Testis (tissue), 2 donors: ENCODE results near the gene COL12A1.

Source experiments
- POLR2A ChIP-seq: fragments of 450-650 bp; IDR thresholded peaks from one replicate; pipeline ENCODE4 v1.6.1; 2017; ENCODE audit warnings: antibody characterized with exemption, mild to moderate bottlenecking, moderate library complexity
- TF ChIP-seq, protein P1 (sequence below), 3 experiments: fragments of 450-650 bp in 2 of 3; fragments of 200-600 bp in 1 of 3; sonication (generic) in 1 of 3; IDR thresholded peaks; one replicate each; pipeline ENCODE4 v1.5.1; 2016 to 2019; ENCODE audit warnings: antibody characterized with exemption in 3 of 3, mild to moderate bottlenecking in 2 of 3, moderate library complexity in 1 of 3

DNA sequence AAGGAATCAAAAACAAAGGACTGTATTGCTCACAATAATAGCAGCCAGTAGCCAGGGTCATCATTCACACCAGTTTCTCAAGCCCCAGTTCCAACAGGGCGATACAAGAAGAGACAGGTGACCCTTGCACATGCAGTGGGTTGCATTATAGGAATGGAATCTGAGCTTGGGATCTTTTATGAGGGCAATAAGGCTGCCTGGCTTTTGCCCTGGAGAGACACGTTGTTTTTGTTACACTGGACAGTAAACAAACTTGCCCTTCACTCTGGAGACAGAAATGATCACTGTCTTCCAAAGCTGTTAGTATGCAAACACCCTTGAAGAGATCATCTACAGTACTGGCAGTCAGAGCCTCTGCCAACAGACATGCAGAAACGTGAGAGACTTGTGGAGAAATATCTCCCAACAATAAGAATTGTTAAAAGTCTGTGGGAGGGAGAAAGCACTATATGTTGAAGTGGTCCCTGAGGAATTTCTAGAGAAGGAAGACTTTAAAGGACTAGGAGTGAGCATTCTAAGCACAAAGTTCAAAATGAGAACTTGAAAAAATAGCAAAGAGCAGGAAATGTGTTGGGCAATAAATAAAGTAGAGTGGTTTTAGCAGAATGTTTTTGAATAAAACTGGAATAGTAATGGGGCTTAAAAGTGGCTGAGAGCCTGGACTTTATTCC lies 6.2 kb upstream of the COL12A1 start:
- TF ChIP-seq, protein P1, sequence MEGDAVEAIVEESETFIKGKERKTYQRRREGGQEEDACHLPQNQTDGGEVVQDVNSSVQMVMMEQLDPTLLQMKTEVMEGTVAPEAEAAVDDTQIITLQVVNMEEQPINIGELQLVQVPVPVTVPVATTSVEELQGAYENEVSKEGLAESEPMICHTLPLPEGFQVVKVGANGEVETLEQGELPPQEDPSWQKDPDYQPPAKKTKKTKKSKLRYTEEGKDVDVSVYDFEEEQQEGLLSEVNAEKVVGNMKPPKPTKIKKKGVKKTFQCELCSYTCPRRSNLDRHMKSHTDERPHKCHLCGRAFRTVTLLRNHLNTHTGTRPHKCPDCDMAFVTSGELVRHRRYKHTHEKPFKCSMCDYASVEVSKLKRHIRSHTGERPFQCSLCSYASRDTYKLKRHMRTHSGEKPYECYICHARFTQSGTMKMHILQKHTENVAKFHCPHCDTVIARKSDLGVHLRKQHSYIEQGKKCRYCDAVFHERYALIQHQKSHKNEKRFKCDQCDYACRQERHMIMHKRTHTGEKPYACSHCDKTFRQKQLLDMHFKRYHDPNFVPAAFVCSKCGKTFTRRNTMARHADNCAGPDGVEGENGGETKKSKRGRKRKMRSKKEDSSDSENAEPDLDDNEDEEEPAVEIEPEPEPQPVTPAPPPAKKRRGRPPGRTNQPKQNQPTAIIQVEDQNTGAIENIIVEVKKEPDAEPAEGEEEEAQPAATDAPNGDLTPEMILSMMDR (IDR thresholded peaks at IDR 0.05) = no peak
- TF ChIP-seq POLR2A = no peak
